Renal pelvis (tissue), 4 donors: Measurements from ENCODE around the gene BNC2. TPM values are rescaled to one million over a fixed set of nuclear protein-coding genes. Genes with fewer than 3 reads are reported as not detected.

ENCODE experiments used
- DNase-seq: peaks from one replicate; pipeline ENCODE4 v3.0.0-alpha.2; 2013
- polyA plus RNA-seq, 3 donors: library from polyadenylated mRNA; unstranded; fragments of 120-200 nt; gene quantifications; one replicate each; pipeline ENCODE4 v1.2.1, GENCODE V29; 2013; ENCODE audit not compliant: insufficient read length in 3 of 3

The BNC2 gene
- polyA plus RNA-seq, 3 donors: 8.1 to 11.1 (median 10.5) TPM

DNA sequence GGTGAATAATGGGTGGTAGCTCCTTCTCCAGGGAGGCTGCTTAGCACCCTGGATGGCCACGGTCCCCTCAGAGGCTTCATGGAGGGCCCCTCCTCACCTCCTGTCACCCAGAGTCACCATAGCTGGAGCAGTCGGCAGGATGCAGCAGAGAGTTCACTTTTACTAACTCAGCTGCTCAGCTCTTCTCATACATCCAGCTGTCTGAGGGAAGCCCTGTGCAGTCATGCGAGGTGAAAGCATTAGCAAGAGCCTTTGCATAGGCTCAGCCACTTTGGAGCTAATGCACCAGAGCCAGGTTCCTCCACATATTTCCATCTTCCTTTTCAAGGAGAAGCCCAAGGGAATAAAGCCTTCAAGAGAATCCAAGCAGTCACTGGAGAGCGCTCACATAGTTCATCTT lies 499.2 kb downstream of the BNC2 start:
- no peak for DNase-seq

GRCh38 chr9:16370647-16371046 lies 499.8 kb downstream of the BNC2 start:
- no peak for DNase-seq

DNA sequence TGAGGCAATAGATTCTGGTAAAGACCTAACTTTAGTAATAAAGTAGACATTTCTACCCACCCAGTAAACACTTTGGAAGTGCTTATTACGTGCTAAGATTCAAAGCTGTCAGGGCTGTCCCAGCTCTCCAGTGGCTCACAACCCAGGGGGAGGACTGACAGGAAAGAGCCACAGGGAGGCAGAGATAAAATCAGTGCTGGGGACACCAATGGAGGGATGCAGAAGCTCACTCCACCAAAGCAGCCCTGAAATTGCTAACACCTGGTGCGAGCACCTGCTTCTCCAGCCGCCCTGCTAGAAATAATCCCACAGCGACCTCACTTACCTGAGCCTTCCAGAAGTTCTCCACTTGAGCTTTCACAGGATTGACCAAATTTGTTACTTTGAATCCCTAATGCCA lies 501.0 kb downstream of the BNC2 start:
- DNase-seq: no peak

DNA sequence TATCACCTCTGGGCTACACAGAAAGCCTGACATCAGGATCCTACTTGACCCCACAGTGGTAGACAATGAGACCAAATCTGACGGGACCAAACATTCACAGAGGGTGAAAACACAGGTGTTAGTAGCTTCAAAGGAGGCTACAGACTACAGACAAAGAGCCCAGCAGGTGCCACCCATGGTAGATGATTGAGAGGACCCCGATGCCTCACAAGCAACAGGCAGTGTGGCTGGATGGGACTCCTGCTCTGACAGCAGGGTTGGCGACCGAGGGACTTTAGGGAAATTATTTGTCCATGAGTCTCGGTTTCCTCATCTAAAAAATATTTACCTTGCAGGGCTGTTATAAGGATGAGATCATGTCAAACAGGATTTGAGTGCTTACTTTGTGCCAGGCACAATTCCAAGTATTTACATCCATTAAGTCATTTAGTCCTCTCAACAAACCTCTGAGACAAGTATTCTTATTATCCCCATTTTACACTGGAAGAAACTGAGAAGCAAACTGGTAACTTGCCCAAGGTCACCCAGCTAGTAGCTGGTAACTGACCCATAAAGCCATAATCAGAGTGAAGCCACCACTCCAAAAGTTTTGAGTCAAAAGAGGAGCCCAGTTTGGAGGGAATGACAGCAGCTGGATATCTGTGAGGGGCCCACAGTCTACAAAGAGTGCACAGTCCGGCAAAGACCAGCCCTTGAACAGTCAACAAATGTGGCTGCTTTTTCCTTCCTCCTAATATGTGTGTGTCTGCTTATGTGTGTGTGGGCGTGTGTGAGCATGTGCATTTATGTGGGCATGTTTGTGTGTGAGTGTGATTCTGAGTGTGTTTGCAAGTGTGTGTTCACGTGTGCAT lies 502.0 kb downstream of the BNC2 start:
- DNase-seq: no peak

- no peak for DNase-seq
Measured at GRCh38 chr9:16367605-16368231, 502.8 kb downstream of the BNC2 start.

DNA sequence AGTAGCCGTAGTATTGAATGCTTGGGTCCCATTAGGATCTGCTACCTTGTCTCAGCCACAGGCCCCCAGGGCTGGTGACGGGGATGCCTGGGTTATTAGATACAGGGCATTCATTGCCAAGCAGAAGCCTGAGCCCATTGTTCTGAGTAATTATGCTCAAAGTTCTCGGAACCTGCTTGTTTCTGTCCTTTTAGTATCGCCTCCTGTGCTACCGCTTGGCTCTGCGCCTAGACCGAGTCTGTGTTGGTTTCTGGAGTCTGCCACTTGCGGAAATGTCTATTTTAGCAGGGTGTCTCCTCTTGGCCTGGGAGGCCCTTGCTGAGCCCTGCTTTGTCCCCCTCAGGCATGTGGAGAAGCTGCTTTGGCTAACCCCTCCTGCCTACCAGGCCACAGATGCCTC lies 506.1 kb downstream of the BNC2 start:
- no peak for DNase-seq

GRCh38 chr9:16363916-16364315 lies 506.6 kb downstream of the BNC2 start:
- DNase-seq: no peak

DNA sequence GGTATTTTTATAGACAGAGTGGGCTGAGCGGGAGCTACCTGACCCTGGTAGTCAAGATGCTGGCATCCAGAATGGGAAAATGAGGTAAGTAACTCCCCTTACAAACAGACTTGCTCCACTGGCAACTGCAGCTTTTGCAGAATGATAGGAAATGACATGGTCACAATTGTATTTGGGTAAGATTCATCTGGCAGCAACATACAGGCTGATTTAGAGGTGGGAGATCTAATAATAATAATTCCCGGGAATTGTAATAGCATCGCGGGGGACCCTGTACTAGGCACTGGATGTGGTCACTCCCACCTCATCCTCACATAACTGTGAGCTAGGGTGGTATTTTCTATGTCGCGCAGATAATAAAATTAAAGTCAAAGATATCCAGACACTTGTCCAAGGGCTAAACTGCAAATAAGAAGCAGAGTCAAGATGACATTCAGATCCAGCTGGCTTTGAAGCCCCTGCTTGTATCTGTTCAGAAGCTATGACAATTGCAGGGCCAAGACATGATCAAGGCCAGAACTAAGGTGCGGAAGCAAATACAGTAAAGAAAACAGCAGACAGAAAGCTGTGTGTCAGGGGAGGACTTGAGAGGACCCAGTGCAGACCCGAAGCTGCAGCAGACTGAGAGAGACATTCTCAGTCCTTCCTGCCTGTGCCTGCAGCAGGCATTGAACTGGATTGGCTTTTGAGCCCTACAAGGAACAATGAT lies 507.2 kb downstream of the BNC2 start:
- DNase-seq: no peak

DNA sequence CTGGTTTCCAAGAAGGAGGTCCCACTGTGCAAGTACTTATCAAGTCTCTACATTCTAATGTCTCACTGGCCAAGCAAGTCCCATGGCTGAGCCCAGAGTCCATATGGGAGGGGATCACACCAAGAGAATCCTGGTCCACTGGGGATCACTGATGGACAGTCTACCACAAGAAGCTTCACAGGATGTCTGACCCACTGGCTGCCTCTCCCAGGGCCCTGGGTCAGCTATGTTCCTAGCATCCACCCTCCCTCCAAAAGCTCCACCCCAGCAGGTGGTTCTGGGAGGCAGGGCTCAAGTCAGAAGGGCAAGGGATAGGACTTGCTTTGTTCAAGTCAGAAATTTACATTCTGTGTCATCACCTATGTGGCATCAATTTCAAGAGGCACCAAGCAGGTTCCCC lies 508.5 kb downstream of the BNC2 start:
- DNase-seq: no peak

GRCh38 chr9:16361118-16361517 lies 509.4 kb downstream of the BNC2 start:
- DNase-seq: no peak

- DNase-seq: no peak
Measured at GRCh38 chr9:16360247-16360646, 510.2 kb downstream of the BNC2 start.
